GM12892 (cell line): Measurements from ENCODE around the gene NT5DC4.

ENCODE experiments used
- POLR2A ChIP-seq: IDR thresholded peaks from 2 replicates; pipeline ENCODE4 v1.6.1; 2011; ENCODE audit warnings: low read depth, low read length, control low read depth
- POLR2AphosphoS5 ChIP-seq: IDR thresholded peaks from 2 replicates; pipeline ENCODE4 v1.6.1; 2011; ENCODE audit warnings: low read depth, low read length, control low read depth

DNA sequence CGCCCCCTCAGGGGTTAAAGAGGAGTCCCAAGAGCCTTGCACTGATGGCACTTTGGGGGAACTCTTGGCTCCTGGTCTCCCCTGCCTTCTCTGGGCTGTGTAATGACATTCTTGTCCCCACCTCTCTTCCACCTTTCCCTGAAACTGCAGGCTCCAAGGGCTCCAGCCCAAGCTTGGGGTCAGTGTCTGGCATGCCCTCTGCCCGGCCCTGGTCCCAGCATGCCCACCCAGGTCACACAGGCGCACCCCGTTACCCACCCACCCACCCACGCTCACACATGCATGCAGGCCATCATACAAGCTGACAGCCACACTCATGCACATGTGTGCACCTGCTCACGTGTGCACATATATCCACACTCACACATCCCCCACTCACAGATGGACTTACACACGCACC lies 6.9 kb upstream of the NT5DC4 start:
- no peak for TF ChIP-seq POLR2A
- TF ChIP-seq POLR2AphosphoS5, result no peak
